Stimulated activated CD8-positive, alpha-beta memory T cell treated with anti-CD3 and anti-CD28 coated beads, Interleukin-7, amount 100 ng/mL, for 24 hours (primary cell): ENCODE data around the gene TRAPPC4.
"Not testable (repeated sequence)": the region's sequence is repeated elsewhere in the genome, so short reads cannot be mapped to it uniquely, and the experiment has no call there.

ENCODE experiments used
- DNase-seq: peaks from one replicate; pipeline ENCODE4 v3.0.0-alpha.2; 2020; ENCODE audit warnings: low read depth

TRAPPC4 gene

GRCh38 chr11:119014209-119014924, 4.2 kb upstream of the TRAPPC4 start:
- no peak for DNase-seq

GRCh38 chr11:119015054-119015611, 3.4 kb upstream of the TRAPPC4 start:
- DNase-seq = no peak

- DNase-seq = no peak
Measured at GRCh38 chr11:119016216-119017009, 2.2 kb upstream of the TRAPPC4 start.

- DNase-seq = not testable (repeated sequence)
Measured at GRCh38 chr11:119017377-119017776, 1.2 kb upstream of the TRAPPC4 start.

- no peak for DNase-seq
Measured at GRCh38 chr11:119019996-119020395, 1.4 kb downstream of the TRAPPC4 start.

GRCh38 chr11:119021631-119022030, 3.1 kb downstream of the TRAPPC4 start:
- DNase-seq = no peak

- no peak for DNase-seq
Measured at GRCh38 chr11:119023741-119024140, 5.2 kb downstream of the TRAPPC4 start.

GRCh38 chr11:119024430-119025098, 6.0 kb downstream of the TRAPPC4 start:
- DNase-seq = no peak

GRCh38 chr11:119025099-119025473, 6.5 kb downstream of the TRAPPC4 start:
- DNase-seq = no peak

GRCh38 chr11:119025541-119025940, 7.0 kb downstream of the TRAPPC4 start:
- DNase-seq = no peak

- DNase-seq = no peak
Measured at GRCh38 chr11:119025978-119026766, 7.6 kb downstream of the TRAPPC4 start.

- DNase-seq = no peak
Measured at GRCh38 chr11:119026970-119027369, 8.4 kb downstream of the TRAPPC4 start.

GRCh38 chr11:119027561-119028345, 9.2 kb downstream of the TRAPPC4 start:
- no peak for DNase-seq

- no peak for DNase-seq
Measured at GRCh38 chr11:119028346-119029068, 9.9 kb downstream of the TRAPPC4 start.

GRCh38 chr11:119029069-119029339, 10.4 kb downstream of the TRAPPC4 start:
- no peak for DNase-seq

- no peak for DNase-seq
Measured at GRCh38 chr11:119029340-119030028, 10.9 kb downstream of the TRAPPC4 start.

GRCh38 chr11:119030029-119030328, 11.4 kb downstream of the TRAPPC4 start:
- no peak for DNase-seq

GRCh38 chr11:119030329-119031047, 11.9 kb downstream of the TRAPPC4 start, which contains the start of gene SLC37A4:
Gene SLC37A4 (minus strand): TSS chr11:119030877.
- peak; percentile 98 for DNase-seq

GRCh38 chr11:119031912-119032280, 13.3 kb downstream of the TRAPPC4 start:
- DNase-seq = no peak
